HTERT RPE-1 (cell line): Measurements from ENCODE around the gene NDUFAF2.
"Not testable (repeated sequence)": the region's sequence is repeated elsewhere in the genome, so short reads cannot be mapped to it uniquely, and the experiment has no call there.

ENCODE experiments used
- in situ Hi-C: fragments of 300-500 bp; cut with MboI; formaldehyde crosslinking; loops from 4 replicates; pipeline ENCODE4 v1.14.3; 2020; ENCODE audit warnings: low sequenced_read_pairs

NDUFAF2 gene

DNA sequence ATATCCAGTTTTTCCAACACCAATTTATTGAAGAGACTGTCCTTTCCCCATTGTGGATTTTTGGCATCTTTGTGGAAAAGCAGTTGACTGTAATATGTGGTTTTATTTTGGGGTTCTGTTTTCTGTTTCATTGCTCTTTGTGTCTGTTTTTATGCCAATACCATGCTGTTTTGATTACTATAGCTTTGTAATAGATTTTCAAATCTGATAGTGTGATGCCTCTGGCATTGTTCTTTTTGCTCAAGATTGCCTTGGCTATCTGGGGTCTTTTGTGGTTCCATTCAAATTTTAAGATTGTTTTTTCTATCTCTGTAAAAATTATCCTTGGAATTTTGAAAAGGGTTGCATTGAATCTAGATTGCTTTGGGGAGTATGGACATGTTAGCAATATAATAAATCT is 99.5 kb downstream of the NDUFAF2 start:
- in situ Hi-C loops, result no loop called here

DNA sequence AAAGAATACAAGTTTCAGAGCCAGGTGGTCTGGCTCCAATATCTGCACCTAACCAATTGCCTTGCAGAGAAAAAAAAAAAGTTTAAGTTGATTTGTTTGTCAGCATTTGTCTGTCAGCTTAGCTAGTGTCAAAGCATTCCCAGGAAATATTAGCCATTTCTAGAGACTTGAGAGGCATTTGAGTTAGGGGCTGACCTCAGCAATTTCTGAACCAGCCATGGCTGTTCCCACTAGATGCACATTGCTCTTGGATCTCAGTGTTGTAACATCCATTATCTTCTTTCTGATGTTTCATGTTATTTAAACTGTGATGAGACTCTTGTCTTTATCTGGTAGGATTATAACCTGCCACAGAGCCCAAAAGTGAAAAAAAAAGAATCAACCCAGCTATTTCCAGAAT is 102.3 kb downstream of the NDUFAF2 start:
- in situ Hi-C loops, result no loop called here

GRCh38 chr5:61048534-61048933 is 103.5 kb downstream of the NDUFAF2 start:
- in situ Hi-C loops, result no loop called here

- in situ Hi-C loops, result no loop called here
Observed at GRCh38 chr5:61050292-61050691, 105.3 kb downstream of the NDUFAF2 start.

DNA sequence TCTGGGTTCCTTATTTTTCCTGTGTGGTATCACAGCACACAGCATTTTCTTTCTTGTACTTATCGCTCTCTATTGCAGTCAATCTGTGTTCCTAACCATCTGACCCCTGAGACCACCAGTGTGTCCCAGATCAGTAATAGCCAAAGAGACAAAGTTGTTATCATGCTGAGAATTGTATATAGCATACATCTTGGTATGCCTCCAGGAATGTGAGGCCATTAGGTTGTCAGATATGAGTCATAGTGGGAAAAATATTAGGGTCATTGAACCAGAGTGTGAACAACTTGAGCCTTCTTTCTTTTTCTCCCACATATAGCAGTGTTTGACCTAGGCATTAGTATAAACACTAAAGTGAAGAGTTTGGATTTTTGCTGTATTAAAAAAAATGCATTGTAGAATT is 106.3 kb downstream of the NDUFAF2 start:
- in situ Hi-C loops, result no loop called here

GRCh38 chr5:61052882-61053281 is 107.9 kb downstream of the NDUFAF2 start:
- in situ Hi-C loops, result no loop called here

- in situ Hi-C loops, result no loop called here
Observed at GRCh38 chr5:61053937-61054336, 108.9 kb downstream of the NDUFAF2 start.

DNA sequence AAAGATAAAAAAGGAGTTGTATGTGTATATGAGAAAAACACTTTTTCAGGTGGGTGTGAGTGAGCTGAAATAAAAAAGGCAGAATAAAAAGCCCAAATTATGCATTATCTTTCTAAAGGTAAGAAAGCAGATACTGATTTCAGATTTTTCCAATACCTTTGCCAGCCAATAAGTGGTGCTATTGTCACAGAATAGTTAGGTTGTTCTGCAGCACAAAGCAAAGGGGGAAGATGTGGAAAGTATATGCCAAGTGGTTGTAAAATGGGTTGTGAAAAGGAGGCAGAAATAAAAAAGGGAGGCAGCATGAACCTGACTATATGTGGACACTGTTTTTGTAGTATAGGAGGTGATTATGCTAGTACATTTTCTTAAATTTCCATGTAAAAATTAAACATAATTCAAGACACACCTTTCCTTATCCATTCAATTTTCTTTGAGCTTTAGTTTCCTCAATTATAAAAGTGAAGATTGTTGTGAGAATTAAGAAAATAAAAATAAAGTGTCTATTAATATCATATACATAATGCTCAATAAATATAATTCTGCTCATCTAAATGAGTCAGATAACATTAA is 110.5 kb downstream of the NDUFAF2 start:
- in situ Hi-C loops, result no loop called here

DNA sequence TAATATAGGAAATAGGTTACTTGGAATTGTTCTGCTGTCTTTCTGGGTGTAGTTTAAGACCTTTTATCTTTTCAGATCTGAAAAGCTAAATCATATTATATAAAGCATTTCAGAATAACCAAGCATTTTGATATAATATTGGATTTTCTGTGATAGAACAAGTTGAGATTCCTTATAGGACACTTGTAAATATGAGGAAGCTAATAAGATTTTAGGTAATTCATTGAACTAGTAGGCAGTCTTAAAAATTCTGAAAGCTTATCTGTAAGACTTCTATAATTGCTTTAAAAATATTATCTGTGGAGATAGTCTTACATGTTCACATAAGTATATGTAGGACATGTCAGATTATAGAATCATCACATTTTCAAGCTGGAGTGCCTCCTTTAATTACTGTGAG is 114.5 kb downstream of the NDUFAF2 start:
- in situ Hi-C loops, result no loop called here

GRCh38 chr5:61069150-61069549 is 124.1 kb downstream of the NDUFAF2 start:
- in situ Hi-C loops, result no loop called here

- in situ Hi-C loops, result no loop called here
Observed at GRCh38 chr5:61071526-61071925, 126.5 kb downstream of the NDUFAF2 start.

DNA sequence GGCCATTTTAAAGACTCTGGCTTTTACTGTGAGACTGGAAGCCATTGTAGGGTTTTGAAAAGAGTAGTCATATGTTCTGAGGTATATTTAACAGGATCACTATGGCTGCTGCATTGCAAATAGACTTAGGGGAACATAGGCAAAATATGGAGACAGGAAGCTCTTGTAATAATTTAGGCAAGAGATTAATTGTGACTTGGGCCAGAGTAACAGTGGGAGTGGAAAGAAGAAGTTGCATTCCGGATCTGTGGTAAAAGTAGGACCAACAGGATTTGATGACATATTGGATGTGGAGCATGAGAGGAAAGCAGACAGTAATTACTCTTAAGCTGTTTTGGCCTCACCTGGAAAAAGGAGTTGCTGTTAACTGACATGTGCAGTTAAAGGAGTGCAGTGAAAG is 131.6 kb downstream of the NDUFAF2 start:
- in situ Hi-C loops, result no loop called here

DNA sequence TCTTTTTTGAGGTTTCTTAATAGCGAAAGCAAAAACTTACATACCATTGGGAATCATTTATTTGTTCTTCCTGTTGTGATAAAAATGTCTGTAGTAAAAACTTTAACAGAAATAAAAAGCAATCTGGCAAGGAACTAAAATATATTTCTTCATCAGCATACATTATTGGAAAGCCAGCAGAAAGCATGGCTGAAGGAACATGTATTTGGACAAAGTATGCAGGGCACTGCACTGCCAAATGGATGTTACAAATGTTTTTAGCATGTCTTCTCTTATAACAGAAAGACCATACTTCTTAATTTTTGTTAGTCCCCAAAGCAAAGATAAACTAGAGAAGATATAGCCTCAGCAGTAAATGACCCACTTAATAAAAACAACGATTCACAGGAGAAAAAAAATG is 136.7 kb downstream of the NDUFAF2 start:
- in situ Hi-C loops, result no loop called here

DNA sequence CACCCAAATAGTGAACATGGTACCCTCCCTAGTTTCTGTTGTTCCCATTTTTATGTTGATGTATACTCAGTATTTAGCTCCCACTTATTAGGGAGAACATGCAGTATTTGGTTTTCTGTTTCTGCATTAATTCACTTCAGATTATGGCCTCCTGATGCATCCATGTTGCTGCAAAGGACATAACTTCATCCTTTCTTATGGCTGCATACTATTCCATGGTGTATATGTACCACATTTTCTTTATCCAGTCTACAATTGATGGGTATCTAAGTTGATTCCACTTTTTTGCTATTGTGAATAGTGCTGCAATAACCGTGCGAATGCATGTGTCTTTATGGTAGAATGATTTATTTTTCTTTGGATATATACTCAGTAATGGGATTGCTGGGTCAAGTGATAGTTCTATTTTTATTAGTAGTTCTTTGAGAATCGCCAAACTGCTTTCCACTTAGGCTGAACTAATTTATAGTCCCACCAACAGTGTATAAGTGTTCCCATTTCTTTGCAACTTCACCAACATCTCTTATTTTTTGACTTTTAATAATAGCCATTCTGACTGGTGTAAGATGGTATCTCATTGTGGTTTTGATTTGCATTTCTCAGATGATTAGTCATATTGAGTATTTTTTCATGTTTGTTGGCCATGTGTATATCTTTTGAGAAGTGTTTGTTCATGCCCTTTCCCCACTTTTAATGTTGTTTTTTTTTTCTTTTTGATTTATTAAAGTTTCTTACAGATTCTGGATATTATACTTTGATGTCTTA is 137.7 kb downstream of the NDUFAF2 start:
- in situ Hi-C loops, result no loop called here

- in situ Hi-C loops, result no loop called here
Observed at GRCh38 chr5:61084658-61085057, 139.7 kb downstream of the NDUFAF2 start.

- in situ Hi-C loops, result no loop called here
Observed at GRCh38 chr5:61085885-61086284, 140.9 kb downstream of the NDUFAF2 start.

- in situ Hi-C loops, result no loop called here
Observed at GRCh38 chr5:61087921-61088320, 142.9 kb downstream of the NDUFAF2 start.

- in situ Hi-C loops, result no loop called here
Observed at GRCh38 chr5:61089351-61089750, 144.3 kb downstream of the NDUFAF2 start.

DNA sequence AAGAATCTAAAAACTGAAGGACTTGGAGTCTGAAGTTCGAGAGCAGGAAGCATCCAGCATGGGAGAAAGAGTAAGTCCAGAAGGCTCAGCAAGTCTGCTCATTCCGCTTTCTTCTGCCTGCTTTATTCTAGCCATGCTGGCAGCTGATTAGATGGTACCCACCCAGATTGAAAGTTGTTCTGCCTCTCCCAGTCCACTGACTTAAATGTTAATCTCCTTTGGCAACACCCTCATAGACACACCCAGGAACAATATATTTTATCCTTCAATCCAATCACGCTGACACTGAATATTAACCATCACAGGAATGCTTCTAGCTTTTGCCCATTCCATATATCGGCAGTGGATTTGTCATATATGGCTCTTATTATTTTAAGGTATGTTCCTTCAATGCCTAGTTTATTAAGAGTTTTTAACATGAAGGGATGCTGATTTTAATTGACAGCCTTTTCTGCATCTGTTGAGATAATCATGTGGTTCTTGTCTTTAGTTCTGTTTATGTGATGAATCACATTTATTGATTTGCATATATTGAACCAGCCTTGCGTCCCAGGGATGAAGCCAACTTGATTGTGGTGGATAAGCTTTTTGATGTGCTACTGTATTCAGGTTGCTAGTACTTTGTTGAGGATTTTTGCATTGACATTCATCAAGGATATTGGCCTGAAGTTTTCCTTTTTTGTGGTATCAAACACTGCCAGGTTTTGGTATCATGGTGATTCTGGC is 148.2 kb downstream of the NDUFAF2 start:
- in situ Hi-C loops, result not testable (repeated sequence)

GRCh38 chr5:61097465-61097864 is 152.5 kb downstream of the NDUFAF2 start:
- in situ Hi-C loops, result no loop called here

DNA sequence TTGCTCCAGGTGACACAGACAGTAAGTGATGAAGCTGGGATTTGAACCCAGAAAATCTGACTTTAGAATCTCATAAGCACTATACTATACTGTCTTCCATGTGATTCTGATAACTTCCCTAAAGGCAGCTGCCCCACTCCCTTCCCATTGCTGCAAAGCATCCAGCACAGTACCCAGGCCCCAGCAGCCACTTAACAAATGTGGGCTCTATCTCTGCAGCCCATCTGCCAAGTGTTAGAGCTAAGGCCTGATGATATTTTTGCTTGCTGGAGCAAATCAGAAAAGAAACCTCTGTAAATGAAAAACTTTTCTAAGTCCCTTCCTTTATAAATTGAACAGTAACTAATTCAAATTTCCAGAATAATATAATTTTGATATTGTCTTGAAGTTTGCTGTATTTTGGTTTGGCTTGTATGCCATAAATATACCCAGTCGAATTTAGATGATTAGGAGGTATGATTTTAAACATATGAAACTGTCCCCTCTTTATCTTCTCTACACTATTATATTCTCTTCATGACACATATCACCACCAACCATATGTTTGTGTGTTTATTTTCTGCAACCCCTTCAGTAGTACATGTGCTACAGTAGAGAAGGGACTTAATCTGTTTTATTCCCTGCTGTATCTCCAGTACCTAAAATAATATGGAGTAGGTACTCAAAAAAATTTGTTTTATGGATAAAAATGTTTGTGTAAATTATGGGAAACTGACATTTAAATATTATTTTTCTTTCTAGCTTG is 153.4 kb downstream of the NDUFAF2 start:
- in situ Hi-C loops, result no loop called here
